ENCODE results near the gene IL5. TPM values are rescaled to one million over a fixed set of nuclear protein-coding genes. Genes with fewer than 3 reads are reported as not detected.
A peak's percentile ranks its signal among the peaks of the same experiment; 100 is the strongest.

Gene IL5
- total and polyA plus RNA-seq, 2 donors (not counting 1 experiment from before 2014, with no cell fraction given) = not detected

GRCh38 chr5:132498686-132499271 is 44.5 kb downstream of the IL5 start:
- Histone ChIP-seq H3K4me2 (replicated peaks; ENCODE audit: low read depth, low read length, poor library complexity, severe bottlenecking) (no peak overlapping the region), H3K27ac (ENCODE audit: low read length in 2 of 2) (peak overlapping the region; percentile 6 to 85), H2AFZ (ENCODE audit: insufficient read depth, low read depth, low read length, poor library complexity, severe bottlenecking) (no peak overlapping the region), H3K79me2 (ENCODE audit: control insufficient read depth, insufficient read depth, low read length) (peaks cover 8% of the 10 kb centered on the region), H4K20me1 (ENCODE audit: control insufficient read depth, insufficient read depth, low read length, poor library complexity, severe bottlenecking) (no peaks in the 10 kb centered on the region), H3K9me3 (ENCODE audit: control extremely low read depth in 1 of 3, control insufficient read depth in 2 of 3, insufficient read depth in 1 of 3, low read length in 2 of 3) (no peaks in the 10 kb centered on the region), H3K4me3 (ENCODE audit: control extremely low read depth in 1 of 5, extremely low read depth in 1 of 5, insufficient read depth in 1 of 5, low read depth in 2 of 5, low read length in 4 of 5) (no peak overlapping the region), H3K27me3 (replicated peaks in 1 of 4; ENCODE audit: control extremely low read depth in 1 of 4, control insufficient read depth in 3 of 4, insufficient read depth in 4 of 4, low read length in 3 of 4) (no peaks in the 10 kb centered on the region), H3K9ac (ENCODE audit: low read length) (no peak overlapping the region), H3K4me1 (ENCODE audit: control insufficient read depth in 2 of 2, insufficient read depth in 2 of 2, low read length in 2 of 2) (peaks cover 37 to 47% of the 10 kb centered on the region in 2 donors), H3K36me3 (replicated peaks in 1 of 2; ENCODE audit: control extremely low read depth in 1 of 2, control insufficient read depth in 1 of 2, extremely low read depth in 1 of 2, insufficient read depth in 2 of 2, low read length in 1 of 2) (no peaks in the 10 kb centered on the region)
- no peaks in the 10 kb centered on the region for H3K9me3 Mint-ChIP-seq (ENCODE audit: insufficient read depth)
- WGBS (ENCODE audit: insufficient coverage) = 71% methylated on average over 3 of the region's 4 CpGs
- ChIA-PET POLR2A (interaction anchor here (1.0 to 4.7 kb wide), 7 partner anchors 9 to 93 kb away, joined by 3 to 57 read pairs (median 4); partner anchors contain the start of gene IRF1), CTCF (interaction anchor here (1.0 to 13.8 kb wide), 13 partner anchors 9 to 321 kb away, joined by 3 to 528 read pairs (median 38); partner anchors contain the start of gene IRF1)
- intact Hi-C loops (cut with micrococcal nuclease) = loop anchor here (10.0 kb wide), 1 partner anchor 864 kb away; the partner anchor contains the start of gene RAPGEF6
- DNase-seq = peak; percentile 32
- ATAC-seq (ENCODE audit: low read depth) = no peak
- no peaks in the 10 kb centered on the region for H3K27me3 Mint-ChIP-seq
- TF ChIP-seq EZH2 (IDR thresholded peaks at IDR 0.05; ENCODE audit: borderline replicate concordance, insufficient read depth, low read depth, low read length, poor library complexity, severe bottlenecking) = no peak
- peak overlapping the region; percentile 97 for H3K27ac Mint-ChIP-seq
- no peak overlapping the region for H3K4me3 Mint-ChIP-seq
- peaks cover 54% of the 10 kb centered on the region for H3K4me1 Mint-ChIP-seq

DNA sequence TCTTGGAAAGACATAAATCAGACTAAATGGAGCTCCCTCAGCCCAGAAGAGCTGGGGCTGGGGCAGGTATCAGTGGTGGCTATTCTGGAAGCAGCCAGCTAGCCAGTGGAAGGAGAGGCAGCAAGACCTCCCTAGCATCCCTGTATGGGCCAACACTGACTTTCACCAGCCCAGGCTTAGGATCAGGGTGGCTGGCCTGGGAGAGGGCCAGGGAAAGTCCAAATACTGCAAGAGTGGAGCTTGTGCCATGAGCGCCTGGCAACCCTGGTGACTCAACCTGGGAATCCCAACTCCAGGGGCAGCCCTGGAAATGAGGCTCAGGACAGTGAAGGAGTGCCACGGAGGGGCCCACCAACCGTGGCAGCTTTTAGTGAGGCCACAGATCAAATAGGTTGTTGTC is 45.2 kb downstream of the IL5 start:
- no peaks in the 10 kb centered on the region for H3K27me3 ChIP-seq (replicated peaks in 1 of 4; ENCODE audit: control extremely low read depth in 1 of 4, control insufficient read depth in 3 of 4, insufficient read depth in 4 of 4, low read length in 3 of 4)
- no peak overlapping the region for H3K4me3 Mint-ChIP-seq
- TF ChIP-seq EZH2 (IDR thresholded peaks at IDR 0.05; ENCODE audit: borderline replicate concordance, insufficient read depth, low read depth, low read length, poor library complexity, severe bottlenecking) = no peak
- TF ChIP-seq CTCF (IDR thresholded peaks at IDR 0.05) = no peak
- H3K4me3 ChIP-seq (ENCODE audit: control extremely low read depth in 1 of 5, extremely low read depth in 1 of 5, insufficient read depth in 1 of 5, low read depth in 2 of 5, low read length in 4 of 5) = no peak overlapping the region
- ChIA-PET POLR2A (interaction anchor here (1.0 to 4.7 kb wide), 7 partner anchors 8 to 87 kb away, joined by 3 to 57 read pairs (median 9); partner anchors contain the start of gene IRF1), CTCF (interaction anchor here (1.0 to 13.8 kb wide), 12 partner anchors 8 to 322 kb away, joined by 3 to 528 read pairs (median 41); partner anchors contain the start of gene IRF1)
- H3K27me3 Mint-ChIP-seq = no peaks in the 10 kb centered on the region
- intact Hi-C loops (cut with micrococcal nuclease) = loop anchor here (10.0 kb wide), 1 partner anchor 863 kb away; the partner anchor contains the start of gene RAPGEF6
- H3K27ac Mint-ChIP-seq = peak overlapping the region; percentile 97
- DNase-seq = peak; percentile 33
- ATAC-seq (ENCODE audit: low read depth) = no peak
- 94% methylated on average over 3 of the region's 3 CpGs for WGBS (ENCODE audit: insufficient coverage)
- H3K9me3 ChIP-seq (ENCODE audit: control extremely low read depth in 1 of 3, control insufficient read depth in 2 of 3, insufficient read depth in 1 of 3, low read length in 2 of 3) = no peaks in the 10 kb centered on the region
- H3K4me2 ChIP-seq (replicated peaks; ENCODE audit: low read depth, low read length, poor library complexity, severe bottlenecking) = no peak overlapping the region
- H3K79me2 ChIP-seq (ENCODE audit: control insufficient read depth, insufficient read depth, low read length) = peaks cover 7% of the 10 kb centered on the region
- H3K4me1 ChIP-seq (ENCODE audit: control insufficient read depth in 2 of 2, insufficient read depth in 2 of 2, low read length in 2 of 2) = peaks cover 41 to 53% of the 10 kb centered on the region in 2 donors
- H3K9me3 Mint-ChIP-seq (ENCODE audit: insufficient read depth) = no peaks in the 10 kb centered on the region
- no peak overlapping the region for H2AFZ ChIP-seq (ENCODE audit: insufficient read depth, low read depth, low read length, poor library complexity, severe bottlenecking)
- H3K27ac ChIP-seq (ENCODE audit: low read length in 2 of 2) = peak overlapping the region; percentile 85 to 95
- no peaks in the 10 kb centered on the region for H4K20me1 ChIP-seq (ENCODE audit: control insufficient read depth, insufficient read depth, low read length, poor library complexity, severe bottlenecking)
- H3K4me1 Mint-ChIP-seq = peaks cover 61% of the 10 kb centered on the region
- no peak overlapping the region for H3K9ac ChIP-seq (ENCODE audit: low read length)
- H3K36me3 ChIP-seq (replicated peaks in 1 of 2; ENCODE audit: control extremely low read depth in 1 of 2, control insufficient read depth in 1 of 2, extremely low read depth in 1 of 2, insufficient read depth in 2 of 2, low read length in 1 of 2) = no peaks in the 10 kb centered on the region

Measured in B cell (primary cell).